ENCODE data around the gene PTGS1.
"Not testable (repeated sequence)": the region's sequence is repeated elsewhere in the genome, so short reads cannot be mapped to it uniquely, and the experiment has no call there.

PTGS1 gene

GRCh38 chr9:122370869-122371755, at the start of gene PTGS1:
PTGS1 (plus strand) TSS chr9:122371024; CDS start chr9:122371085, 61 bp downstream.
- peak; percentile 85 for DNase-seq (ENCODE audit: low spot score)

- DNase-seq (ENCODE audit: low spot score): no peak
These were observed 48.3 kb upstream of the PTGS1 start for GRCh38 chr9:122322553-122322952.

GRCh38 chr9:122324665-122325064, 46.2 kb upstream of the PTGS1 start:
- DNase-seq (ENCODE audit: low spot score): not testable (repeated sequence)

GRCh38 chr9:122325124-122325523, 45.7 kb upstream of the PTGS1 start:
- no peak for DNase-seq (ENCODE audit: low spot score)

GRCh38 chr9:122327175-122327574, 43.6 kb upstream of the PTGS1 start:
- no peak for DNase-seq (ENCODE audit: low spot score)

- DNase-seq (ENCODE audit: low spot score): no peak
These were observed 41.2 kb upstream of the PTGS1 start for GRCh38 chr9:122329597-122329996.

- DNase-seq (ENCODE audit: low spot score): not testable (repeated sequence)
These were observed 40.4 kb upstream of the PTGS1 start for GRCh38 chr9:122330466-122330865.

- DNase-seq (ENCODE audit: low spot score): no peak
These were observed 39.3 kb upstream of the PTGS1 start for GRCh38 chr9:122331523-122331927.

GRCh38 chr9:122332083-122332482, 38.7 kb upstream of the PTGS1 start:
- DNase-seq (ENCODE audit: low spot score): peak; percentile 29

GRCh38 chr9:122332644-122333043, 38.2 kb upstream of the PTGS1 start:
- DNase-seq (ENCODE audit: low spot score): no peak

- no peak for DNase-seq (ENCODE audit: low spot score)
These were observed 37.5 kb upstream of the PTGS1 start for GRCh38 chr9:122333169-122333808.

GRCh38 chr9:122334916-122335315, 35.9 kb upstream of the PTGS1 start:
- DNase-seq (ENCODE audit: low spot score): no peak

- no peak for DNase-seq (ENCODE audit: low spot score)
These were observed 34.6 kb upstream of the PTGS1 start for GRCh38 chr9:122336189-122336588.

GRCh38 chr9:122336866-122337555, 33.8 kb upstream of the PTGS1 start:
- DNase-seq (ENCODE audit: low spot score): peak; percentile 51

GRCh38 chr9:122337556-122337929, 33.3 kb upstream of the PTGS1 start:
- DNase-seq (ENCODE audit: low spot score): no peak

- no peak for DNase-seq (ENCODE audit: low spot score)
These were observed 32.3 kb upstream of the PTGS1 start for GRCh38 chr9:122338536-122338935.

- no peak for DNase-seq (ENCODE audit: low spot score)
These were observed 31.8 kb upstream of the PTGS1 start for GRCh38 chr9:122338994-122339393.

GRCh38 chr9:122339579-122339978, 31.2 kb upstream of the PTGS1 start:
- DNase-seq (ENCODE audit: low spot score): no peak

GRCh38 chr9:122340161-122340560, 30.7 kb upstream of the PTGS1 start:
- DNase-seq (ENCODE audit: low spot score): no peak

- DNase-seq (ENCODE audit: low spot score): no peak
These were observed 28.3 kb upstream of the PTGS1 start for GRCh38 chr9:122342323-122343050.

GRCh38 chr9:122346478-122347347, 24.1 kb upstream of the PTGS1 start:
- peak; percentile 65 for DNase-seq (ENCODE audit: low spot score)

All from iPS-NIHi11 (cell line).